MCF 10A (cell line): ENCODE results near the gene IL12B. TPM values are rescaled to one million over a fixed set of nuclear protein-coding genes. Genes with fewer than 3 reads are reported as not detected.

Experiments used
- BruUV-seq: library from RNA; stranded (reverse); fragments of 400-500 nt; replicated peaks from 2 replicates; lab custom pipeline; 2021; lab: Mats Ljungman, UMichigan
- CTCF ChIA-PET: fragments of 300-600 bp; sonication (Branson Sonifier 250); formaldehyde crosslinking; extraction: SDS; loops from one replicate; lab custom pipeline; 2021; ENCODE audit warnings: antibody characterized with exemption, inconsistent platforms; lab: Yijun Ruan, JAX
- POLR2A ChIA-PET: fragments of 300-600, 350-650 bp; sonication (Branson Sonifier 250); formaldehyde crosslinking; extraction: SDS; loops from one replicate; lab custom pipeline; 2020; ENCODE audit warnings: antibody characterized with exemption, inconsistent platforms; lab: Yijun Ruan, JAX
- DNase-seq: peaks from one replicate; pipeline ENCODE4 v3.0.0-alpha.2; 2018; ENCODE audit not compliant: unreplicated experiment
- H3K27ac Mint-ChIP-seq: one replicate; pipeline ENCODE4 v1.8.0; 2022; ENCODE audit warnings: mild to moderate bottlenecking, low read depth, mixed read lengths; ENCODE audit not compliant: unreplicated experiment
- H3K27me3 Mint-ChIP-seq: one replicate; pipeline ENCODE4 v1.8.0; 2022; ENCODE audit warnings: mixed read lengths; ENCODE audit not compliant: insufficient read depth, unreplicated experiment
- H3K36me3 Mint-ChIP-seq: one replicate; pipeline ENCODE4 v1.8.0; 2022; ENCODE audit warnings: mild to moderate bottlenecking, moderate library complexity, mixed read lengths; ENCODE audit not compliant: insufficient read depth, unreplicated experiment
- H3K4me1 Mint-ChIP-seq: one replicate; pipeline ENCODE4 v1.8.0; 2022; ENCODE audit warnings: mixed read lengths; ENCODE audit not compliant: insufficient read depth, unreplicated experiment
- H3K4me3 Mint-ChIP-seq: one replicate; pipeline ENCODE4 v1.8.0; 2022; ENCODE audit warnings: mild to moderate bottlenecking, moderate library complexity, mixed read lengths; ENCODE audit not compliant: unreplicated experiment
- H3K9me3 Mint-ChIP-seq: one replicate; pipeline ENCODE4 v1.8.0; 2022; ENCODE audit warnings: mixed read lengths; ENCODE audit not compliant: unreplicated experiment
- CTCF ChIP-seq: fragments of 200-600 bp; IDR thresholded peaks from one replicate; pipeline ENCODE4 v1.8.0; 2022; ENCODE audit warnings: antibody characterized with exemption, mild to moderate bottlenecking; ENCODE audit not compliant: unreplicated experiment
- intact Hi-C: fragments of 100-400 bp; cut with micrococcal nuclease; formaldehyde crosslinking; loops from 2 replicates; pipeline ENCODE4 v1.14.1; 2022
- total RNA-seq: library from RNA; stranded (reverse); gene quantifications from 2 replicates; pipeline ENCODE4 v1.2.3, GENCODE V29; 2022

The IL12B gene
- total RNA-seq, 1 experiment from 2014 or later: 0.14 TPM

DNA sequence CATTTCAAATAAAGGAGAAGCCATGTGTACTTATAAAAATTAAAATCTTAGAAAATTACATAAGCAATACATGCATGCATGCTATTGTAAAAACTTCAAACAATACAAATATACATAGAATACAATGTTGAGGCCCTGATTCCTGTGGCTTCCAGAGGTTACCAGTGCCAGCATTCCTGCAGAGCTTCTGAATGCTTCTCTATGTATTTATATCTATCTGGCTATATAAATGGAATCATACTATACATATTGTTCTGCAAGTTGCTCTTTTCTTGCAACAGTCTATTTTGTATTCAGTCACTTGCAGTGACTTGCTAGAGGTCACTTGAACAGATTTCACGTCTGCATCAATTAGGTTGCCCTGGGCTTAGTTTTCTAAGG lies 3.2 kb upstream of the IL12B start:
- no peaks in the 10 kb centered on the region for H3K9me3 Mint-ChIP-seq
- H3K27ac Mint-ChIP-seq: no peak overlapping the region
- ChIA-PET CTCF (interaction anchor here (0.6 to 6.2 kb wide), 6 partner anchors 10 to 584 kb away, joined by 3 to 41 read pairs (median 5); no protein-coding TSS in a partner anchor), POLR2A (interaction anchor here (0.5 to 3.1 kb wide), 4 partner anchors 8 to 685 kb away, joined by 3 to 11 read pairs (median 3); no protein-coding TSS in a partner anchor)
- TF ChIP-seq CTCF: no peak
- peaks cover 52% of the 10 kb centered on the region for H3K4me1 Mint-ChIP-seq
- H3K4me3 Mint-ChIP-seq: no peak overlapping the region
- intact Hi-C loops: loop anchor here (5.0 kb wide), 3 partner anchors 109 to 654 kb away; no protein-coding TSS in a partner anchor
- peaks cover 6% of the 10 kb centered on the region for H3K36me3 Mint-ChIP-seq
- DNase-seq: no peak
- H3K27me3 Mint-ChIP-seq: no peaks in the 10 kb centered on the region
- no TSS peak for BruUV-seq

DNA sequence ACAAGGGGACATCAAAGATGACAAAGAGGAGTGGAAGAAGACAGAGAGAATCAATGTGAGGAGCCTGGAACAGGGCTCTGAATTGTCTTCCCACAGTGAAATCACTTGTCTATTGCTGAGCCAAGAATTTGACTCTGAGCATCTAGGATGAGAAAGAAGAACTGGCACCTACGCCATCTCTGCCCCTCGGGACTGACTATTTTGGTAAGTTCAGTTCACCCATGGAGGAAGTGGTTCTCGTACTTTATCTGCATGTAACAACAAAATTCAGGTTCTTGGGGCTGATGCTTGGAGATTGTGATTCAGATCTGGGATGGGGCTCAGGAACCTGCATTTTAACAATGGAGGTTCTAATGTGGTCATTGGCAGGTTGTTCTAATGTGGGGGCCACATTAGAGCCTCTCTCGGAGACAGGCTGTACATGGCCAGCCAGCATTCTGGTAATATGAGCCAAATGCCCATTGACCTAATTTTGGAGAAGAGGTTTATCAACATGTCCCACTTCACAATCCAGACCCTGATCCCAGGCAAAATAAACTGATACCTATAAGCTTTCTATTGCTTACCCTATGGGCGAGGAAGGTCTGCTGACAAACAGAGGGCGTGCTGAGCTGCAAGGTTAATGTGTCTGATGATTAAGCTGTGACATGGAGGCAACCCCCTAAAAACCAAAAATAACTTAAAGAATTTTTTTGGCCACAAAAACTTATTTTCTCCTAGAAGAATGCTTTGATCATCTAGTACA lies 2.7 kb upstream of the IL12B start:
- no peak for DNase-seq
- BruUV-seq: no TSS peak
- peaks cover 47% of the 10 kb centered on the region for H3K4me1 Mint-ChIP-seq

DNA sequence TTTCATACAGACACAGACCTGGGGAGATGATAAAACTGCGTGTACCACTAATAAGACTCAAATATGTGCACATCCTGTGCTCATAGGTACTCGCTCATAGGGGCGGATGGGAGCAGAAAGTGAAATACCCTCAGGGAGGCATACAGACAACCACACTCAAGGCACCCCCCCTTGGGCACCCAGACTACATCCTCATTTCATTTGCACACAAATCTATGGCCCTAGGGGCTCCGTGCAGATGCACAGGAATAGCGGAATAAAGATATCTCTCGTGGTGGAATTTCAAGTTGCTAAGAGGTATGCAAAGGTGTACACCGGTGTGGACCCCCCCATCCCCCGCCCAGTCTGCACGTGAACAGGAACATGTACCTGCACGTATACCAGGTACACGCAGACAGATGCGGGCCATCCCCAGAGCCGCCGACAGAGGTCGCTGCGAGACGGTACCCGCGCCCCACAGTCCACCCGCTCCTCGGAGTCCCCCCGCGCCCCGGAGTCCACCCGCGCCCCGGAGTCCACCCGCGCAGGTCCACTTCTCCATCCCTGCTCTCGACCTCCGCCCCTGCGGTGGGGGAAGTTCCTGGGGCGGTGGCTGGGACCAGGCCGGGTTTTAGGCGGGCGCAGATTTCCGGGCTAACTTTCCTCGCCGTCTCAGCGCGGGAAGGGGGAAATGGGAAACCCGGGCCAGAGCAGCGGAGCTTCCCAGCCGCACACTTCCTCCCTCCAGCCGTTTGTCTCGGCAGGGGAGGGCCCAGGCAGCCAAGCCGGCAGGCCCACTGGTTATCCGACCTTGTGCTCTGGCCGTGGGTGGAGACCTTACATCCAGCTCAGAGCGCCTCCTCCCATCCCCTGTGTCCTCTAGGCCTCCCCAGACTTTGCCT lies 1.0 kb upstream of the IL12B start:
- Mint-ChIP-seq H3K9me3 (no peaks in the 10 kb centered on the region), H3K27ac (peak overlapping the region; percentile 80), H3K4me1 (peaks cover 30% of the 10 kb centered on the region), H3K27me3 (no peaks in the 10 kb centered on the region), H3K36me3 (no peaks in the 10 kb centered on the region), H3K4me3 (peak overlapping the region; percentile 73)
- intact Hi-C loops: loop anchor here (5.0 kb wide), 3 partner anchors 111 to 656 kb away; no protein-coding TSS in a partner anchor
- TF ChIP-seq CTCF: peak; percentile 80
- ChIA-PET CTCF (interaction anchor here (0.7 to 6.2 kb wide), 11 partner anchors 10 to 146 kb away, joined by 3 to 41 read pairs (median 4); no protein-coding TSS in a partner anchor), POLR2A (interaction anchor here (0.7 to 3.1 kb wide), 2 partner anchors 11 to 984 kb away, joined by 3 to 11 read pairs; no protein-coding TSS in a partner anchor)
- DNase-seq: peak; percentile 49
- no TSS peak for BruUV-seq

More for the DNA sequence above, 2.7 kb upstream of the IL12B start:
- Mint-ChIP-seq H3K36me3 (peaks cover 4% of the 10 kb centered on the region), H3K27me3 (no peaks in the 10 kb centered on the region), H3K4me3 (no peak overlapping the region), H3K9me3 (no peaks in the 10 kb centered on the region), H3K27ac (no peak overlapping the region)
- ChIA-PET POLR2A (interaction anchor here (0.6 to 3.1 kb wide), 3 partner anchors 9 to 686 kb away, joined by 3 to 11 read pairs (median 3); no protein-coding TSS in a partner anchor), CTCF (interaction anchor here (0.6 to 6.2 kb wide), 10 partner anchors 8 to 585 kb away, joined by 3 to 41 read pairs (median 4); no protein-coding TSS in a partner anchor)
- TF ChIP-seq CTCF: no peak
- intact Hi-C loops: loop anchor here (5.0 kb wide), 3 partner anchors 109 to 654 kb away; no protein-coding TSS in a partner anchor
